Gastrocnemius medialis (tissue), 4 donors: ENCODE results near the gene NHLH2. TPM values are rescaled to one million over a fixed set of nuclear protein-coding genes. Genes with fewer than 3 reads are reported as not detected.

ENCODE experiments used
- ATAC-seq, 2 donors: fragments of 150-250 bp; one replicate each; pipeline ENCODE4 v1.9.1; 2016
- DNase-seq, 2 donors: peaks; one replicate each; pipeline ENCODE4 v3.0.0-alpha.2; 2019
- H3K27ac ChIP-seq, 4 donors: fragments of 200-600 bp; sonication (generic); 1 replicate in 1 of 4; 2 replicates in 3 of 4; pipeline ENCODE4 v1.5.1; 2016 to 2018; ENCODE audit warnings: mild to moderate bottlenecking in 2 of 4, moderate library complexity in 1 of 4
- H3K27me3 ChIP-seq, 3 donors: fragments of 200-600 bp; sonication (generic) in 2 of 3; 1 replicate in 1 of 3; 2 replicates in 2 of 3; pipeline versions ENCODE4 v1.5.1 to v1.6.0; 2016 to 2019; ENCODE audit warnings: mild to moderate bottlenecking in 1 of 3, moderate library complexity in 1 of 3
- H3K36me3 ChIP-seq, 2 donors: fragments of 200-600 bp; sonication (generic) in 1 of 2; one replicate each; pipeline ENCODE4 v1.5.1; 2017 to 2018
- H3K4me1 ChIP-seq, 2 donors: fragments of 200-600 bp; sonication (generic) in 1 of 2; one replicate each; pipeline ENCODE4 v1.5.1; 2016 to 2017; ENCODE audit warnings: mild to moderate bottlenecking in 2 of 2
- H3K4me3 ChIP-seq, 4 donors: fragments of 200-600 bp; sonication (generic) in 3 of 4; 1 replicate in 1 of 4; 2 replicates in 3 of 4; pipeline ENCODE4 v1.5.1; 2016 to 2019; ENCODE audit warnings: mild to moderate bottlenecking in 2 of 4
- H3K9me3 ChIP-seq, 3 donors: fragments of 200-600 bp; sonication (generic) in 2 of 3; 1 replicate in 1 of 3; 2 replicates in 2 of 3; pipeline ENCODE4 v1.5.1; 2016 to 2019
- POLR2A ChIP-seq, 2 donors: fragments of 450-650 bp; IDR thresholded peaks; one replicate each; pipeline ENCODE4 v1.6.1; 2017; ENCODE audit warnings: antibody characterized with exemption in 2 of 2, mild to moderate bottlenecking in 2 of 2, moderate library complexity in 2 of 2
- in situ Hi-C, 4 donors: fragments of 200-750 bp; cut with MboI; loops; one replicate each; pipeline versions ENCODE4 v1.15.0 to v1.8.0; 2017; ENCODE audit warnings: low sequenced_read_pairs in 4 of 4
- intact Hi-C: fragments of 100-400 bp; cut with DNase I; formaldehyde crosslinking; loops from one replicate; pipeline ENCODE4 v1.15.1; 2023; ENCODE audit warnings: low total_unique reads
- total RNA-seq, 4 donors: library from RNA; depleted of rRNA; stranded (reverse); fragments of >200 nt; gene quantifications; one replicate each; pipeline versions ENCODE4 v1.1.0 to v1.2.3, GENCODE V29; 2016
- TF ChIP-seq, protein P1 (sequence below), 5 experiments: fragments of 450-650 bp in 3 of 5; fragments of 200-600 bp in 2 of 5; sonication (generic) in 2 of 5; IDR thresholded peaks in 4 of 5; conservative IDR thresholded peaks in 1 of 5; 1 replicate in 4 of 5; 2 replicates in 1 of 5; pipeline ENCODE4 v1.5.1; 2016 to 2019; ENCODE audit warnings: antibody characterized with exemption in 5 of 5, mild to moderate bottlenecking in 3 of 5, moderate library complexity in 3 of 5

Gene NHLH2
- total RNA-seq, 4 donors from 2014 or later = not detected

DNA sequence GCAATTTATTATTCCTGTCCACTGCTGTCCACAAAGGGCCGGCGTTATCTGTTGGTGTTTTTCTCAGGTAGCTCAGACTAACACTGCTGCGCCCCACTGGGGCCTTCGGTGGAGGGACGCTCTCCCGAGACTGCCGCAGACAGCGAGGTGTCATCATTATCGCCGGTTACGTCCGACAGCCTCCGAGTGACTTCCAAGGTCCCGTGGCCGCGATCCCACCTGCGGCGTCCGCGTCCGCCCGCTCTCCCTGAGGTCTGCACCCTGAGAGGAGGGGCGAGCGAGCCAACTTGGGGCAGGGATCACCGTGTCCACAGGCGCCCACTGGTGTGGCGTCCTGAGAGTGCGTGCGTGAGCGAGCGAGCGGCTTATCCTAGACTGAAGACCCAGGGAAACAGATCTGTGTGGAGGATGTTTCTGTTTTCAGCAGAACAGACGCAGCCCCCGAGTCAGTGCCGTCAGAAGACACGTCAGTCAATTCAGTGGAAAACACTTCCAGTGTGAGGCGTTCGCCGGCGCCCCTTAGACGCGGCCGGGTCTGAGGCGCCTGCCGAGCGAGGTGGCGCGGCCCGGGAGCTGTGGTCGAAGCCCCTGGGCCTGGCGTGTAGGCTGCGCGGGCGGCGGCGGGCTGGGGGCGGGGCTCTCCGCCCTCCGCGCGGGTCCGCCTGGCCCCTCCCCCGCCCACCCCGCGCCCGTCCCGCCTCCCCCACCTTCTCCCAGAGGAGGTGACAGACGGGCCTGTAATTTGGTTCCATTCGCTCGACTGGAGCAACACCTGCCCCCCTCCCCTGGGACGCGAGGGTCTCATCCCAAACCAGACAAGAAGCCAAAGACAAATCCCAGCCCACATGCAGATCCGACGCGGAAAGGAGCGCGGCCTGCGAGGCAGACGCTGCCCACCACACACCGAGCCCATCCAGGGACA, 12.6 kb downstream of the NHLH2 start:
- intact Hi-C loops (no loop called here), in situ Hi-C loops (no loop called here)
- no peak for TF ChIP-seq POLR2A (IDR thresholded peaks at IDR 0.05)
- TF ChIP-seq, protein P1, sequence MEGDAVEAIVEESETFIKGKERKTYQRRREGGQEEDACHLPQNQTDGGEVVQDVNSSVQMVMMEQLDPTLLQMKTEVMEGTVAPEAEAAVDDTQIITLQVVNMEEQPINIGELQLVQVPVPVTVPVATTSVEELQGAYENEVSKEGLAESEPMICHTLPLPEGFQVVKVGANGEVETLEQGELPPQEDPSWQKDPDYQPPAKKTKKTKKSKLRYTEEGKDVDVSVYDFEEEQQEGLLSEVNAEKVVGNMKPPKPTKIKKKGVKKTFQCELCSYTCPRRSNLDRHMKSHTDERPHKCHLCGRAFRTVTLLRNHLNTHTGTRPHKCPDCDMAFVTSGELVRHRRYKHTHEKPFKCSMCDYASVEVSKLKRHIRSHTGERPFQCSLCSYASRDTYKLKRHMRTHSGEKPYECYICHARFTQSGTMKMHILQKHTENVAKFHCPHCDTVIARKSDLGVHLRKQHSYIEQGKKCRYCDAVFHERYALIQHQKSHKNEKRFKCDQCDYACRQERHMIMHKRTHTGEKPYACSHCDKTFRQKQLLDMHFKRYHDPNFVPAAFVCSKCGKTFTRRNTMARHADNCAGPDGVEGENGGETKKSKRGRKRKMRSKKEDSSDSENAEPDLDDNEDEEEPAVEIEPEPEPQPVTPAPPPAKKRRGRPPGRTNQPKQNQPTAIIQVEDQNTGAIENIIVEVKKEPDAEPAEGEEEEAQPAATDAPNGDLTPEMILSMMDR (IDR thresholded peaks at IDR 0.05 in 4 of 5, conservative IDR thresholded peaks at IDR 0.05 in 1 of 5) = no peak
- ATAC-seq = peak in 1 of 2 donors; percentile 18
- H3K27me3 ChIP-seq = peaks cover 13 to 21% (median 15%) of the 10 kb centered on the region in 3 donors
- H3K36me3 ChIP-seq = no peaks in the 10 kb centered on the region
- H3K27ac ChIP-seq = no peak overlapping the region
- DNase-seq = no peak
- H3K9me3 ChIP-seq = no peaks in the 10 kb centered on the region
- no peaks in the 10 kb centered on the region for H3K4me1 ChIP-seq
- H3K4me3 ChIP-seq = peak overlapping the region; percentile 46 to 63 (median 51)

GRCh38 chr1:115827452-115828044, 13.4 kb downstream of the NHLH2 start:
- Histone ChIP-seq H3K9me3 (no peaks in the 10 kb centered on the region), H3K4me3 (peak overlapping the region in 1 of 4 donors; percentile 52)
- TF ChIP-seq POLR2A (IDR thresholded peaks at IDR 0.05) = no peak
- TF ChIP-seq, protein P1 (IDR thresholded peaks at IDR 0.05 in 4 of 5, conservative IDR thresholded peaks at IDR 0.05 in 1 of 5) = no peak

GRCh38 chr1:115826628-115827027, 14.3 kb downstream of the NHLH2 start:
- TF ChIP-seq, protein P1 (IDR thresholded peaks at IDR 0.05 in 4 of 5, conservative IDR thresholded peaks at IDR 0.05 in 1 of 5) = no peak
- TF ChIP-seq POLR2A (IDR thresholded peaks at IDR 0.05) = no peak
- in situ Hi-C loops = no loop called here
- H3K4me3 ChIP-seq = no peak overlapping the region
- ATAC-seq (no peak), DNase-seq (no peak)
- peaks cover 13 to 21% (median 15%) of the 10 kb centered on the region in 3 donors for H3K27me3 ChIP-seq
- intact Hi-C loops = no loop called here
- H3K27ac ChIP-seq = no peak overlapping the region
- no peaks in the 10 kb centered on the region for H3K4me1 ChIP-seq
- H3K36me3 ChIP-seq = no peaks in the 10 kb centered on the region
- H3K9me3 ChIP-seq = no peaks in the 10 kb centered on the region

More at GRCh38 chr1:115827452-115828044, 13.4 kb downstream of the NHLH2 start:
- Histone ChIP-seq H3K4me1 (no peaks in the 10 kb centered on the region), H3K27me3 (peaks cover 13 to 21% (median 15%) of the 10 kb centered on the region in 3 donors), H3K27ac (no peak overlapping the region), H3K36me3 (no peaks in the 10 kb centered on the region)
- DNase-seq = no peak
- intact Hi-C loops (no loop called here), in situ Hi-C loops (no loop called here)
- ATAC-seq = no peak

GRCh38 chr1:115822117-115822516, 18.8 kb downstream of the NHLH2 start:
- no peak for ATAC-seq
- no peak for DNase-seq
- peaks cover 5 to 7% (median 6%) of the 10 kb centered on the region in 3 donors for H3K27me3 ChIP-seq
- no peak for TF ChIP-seq POLR2A (IDR thresholded peaks at IDR 0.05)
- TF ChIP-seq, protein P1 (IDR thresholded peaks at IDR 0.05 in 4 of 5, conservative IDR thresholded peaks at IDR 0.05 in 1 of 5) = no peak
- no peaks in the 10 kb centered on the region for H3K4me1 ChIP-seq
- H3K27ac ChIP-seq = no peak overlapping the region
- H3K9me3 ChIP-seq = no peaks in the 10 kb centered on the region
- intact Hi-C loops = no loop called here
- in situ Hi-C loops = loop anchor here in 2 of 4 donors (25.0 kb wide), 2 partner anchors 165 to 665 kb away; partner anchors contain the start of gene SLC22A15 (in 1 of the 2)
- H3K36me3 ChIP-seq = no peaks in the 10 kb centered on the region
- no peak overlapping the region for H3K4me3 ChIP-seq
